GM18502 (cell line): Measurements from ENCODE around the gene ETHE1.
"Not testable (repeated sequence)": the region's sequence is repeated elsewhere in the genome, so short reads cannot be mapped to it uniquely, and the experiment has no call there.

Source experiments
- ATAC-seq: cut with Tn5 transposase; IDR thresholded peaks from one replicate; pipeline ENCODE4 v1.9.1; 2021; ENCODE audit warnings: mild to moderate bottlenecking; ENCODE audit not compliant: unreplicated experiment, poor library complexity

Gene ETHE1

DNA sequence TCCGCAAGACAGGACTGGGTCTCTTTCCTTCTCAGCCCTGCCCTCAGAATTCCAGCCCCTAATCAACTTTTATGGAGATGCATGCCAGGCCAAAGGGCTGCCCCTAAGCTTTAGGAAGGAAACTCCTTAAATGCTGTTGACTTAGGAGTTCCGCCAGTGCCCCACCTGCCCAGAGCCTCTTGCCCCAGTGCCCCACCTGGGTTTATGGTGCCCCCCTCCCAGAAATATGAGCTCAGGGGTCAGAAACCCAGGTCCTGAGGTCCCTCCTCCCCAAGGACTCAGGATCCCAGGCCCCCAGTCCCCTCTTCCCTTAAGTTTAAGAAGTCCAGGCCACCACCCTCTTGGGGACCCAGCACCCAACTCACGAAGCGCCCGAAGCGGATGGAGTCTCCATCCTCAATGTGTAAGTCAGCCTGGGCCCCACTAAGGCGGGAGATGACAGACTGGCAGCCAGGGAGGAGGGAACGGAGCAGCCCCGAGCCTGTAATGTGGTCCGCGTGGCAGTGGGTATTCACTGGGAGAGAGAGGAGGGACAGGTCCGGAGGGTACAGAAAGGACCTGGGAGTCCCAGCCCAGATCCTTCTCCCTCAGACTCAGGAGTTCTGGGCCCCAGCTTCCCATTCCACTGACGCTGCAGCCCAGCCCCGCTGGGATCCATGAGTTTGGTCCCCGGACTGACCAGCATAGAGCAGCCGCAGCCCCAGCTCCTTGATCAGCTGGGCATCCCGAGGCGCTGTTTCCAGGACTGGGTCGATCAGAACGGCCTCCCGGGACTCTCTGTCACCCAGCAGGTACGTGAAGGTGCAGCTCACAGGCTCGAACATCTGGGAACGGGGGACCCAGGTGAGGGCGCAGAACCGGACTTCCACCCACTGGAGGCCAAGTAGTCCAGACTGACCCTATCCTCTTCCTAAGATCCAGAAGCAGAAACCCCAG lies 897 bp downstream of the ETHE1 start:
- ATAC-seq = no peak

DNA sequence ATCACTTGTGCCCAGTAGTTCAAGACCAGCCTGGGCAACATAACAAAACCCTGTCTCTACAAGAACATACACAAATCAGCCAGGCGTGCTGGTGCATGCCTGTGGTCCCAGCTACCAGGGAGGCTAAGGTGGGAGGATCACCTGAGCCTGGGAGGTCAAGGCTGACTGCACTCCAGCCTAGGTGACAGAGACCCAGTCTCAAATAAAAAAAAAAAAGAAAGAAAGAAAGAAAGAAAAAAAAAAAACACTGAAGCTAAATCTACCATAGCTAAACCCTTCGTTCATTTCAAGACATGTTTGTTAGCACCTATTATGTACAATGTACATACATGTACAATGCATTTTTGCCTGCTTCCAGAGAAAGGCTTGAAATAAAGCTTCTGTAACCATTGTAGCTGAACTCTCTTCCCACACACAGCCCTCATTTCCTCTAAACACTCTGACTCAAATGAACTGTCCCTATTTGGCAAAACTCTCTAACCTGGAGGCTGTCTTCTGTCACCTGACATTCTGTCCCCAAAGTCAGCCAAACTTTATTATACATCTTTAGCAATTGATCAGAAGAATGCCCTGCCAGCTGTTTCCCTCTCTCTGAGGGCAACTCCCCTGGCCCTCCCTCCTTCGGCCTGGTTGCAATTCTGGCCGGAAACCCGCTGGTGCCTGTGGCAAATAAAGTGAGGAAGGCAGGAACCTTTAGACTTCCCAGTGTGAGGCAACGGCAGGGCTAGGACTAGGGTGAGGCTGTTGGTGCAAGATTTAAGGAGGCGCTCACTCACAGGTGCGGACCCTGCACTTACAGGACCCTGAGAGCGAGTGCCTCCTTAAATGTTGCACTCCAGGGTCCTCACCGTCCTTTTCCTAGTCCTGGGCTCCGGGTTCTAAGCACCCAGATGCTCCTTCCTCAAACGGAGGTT lies 1.8 kb downstream of the ETHE1 start:
- no peak for ATAC-seq

DNA sequence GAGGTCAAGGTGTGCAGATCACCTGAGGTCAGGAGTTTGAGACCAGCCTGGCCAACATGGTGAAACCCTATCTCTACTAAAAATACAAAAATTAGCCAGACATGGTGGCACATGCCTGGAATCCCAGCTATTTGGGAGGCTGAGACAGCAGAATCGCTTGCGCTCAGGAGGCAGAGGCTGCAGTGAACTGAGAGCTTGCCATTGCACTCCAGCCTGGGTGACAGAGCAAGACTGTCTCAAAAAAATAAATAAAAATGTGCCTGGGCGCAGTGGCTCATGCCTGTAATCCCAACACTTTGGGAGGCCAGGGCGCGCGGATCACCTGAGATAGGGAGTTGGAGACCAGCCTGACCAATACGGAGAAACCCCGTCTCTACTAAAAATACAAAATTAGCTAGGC lies 3.3 kb downstream of the ETHE1 start:
- not testable (repeated sequence) for ATAC-seq

DNA sequence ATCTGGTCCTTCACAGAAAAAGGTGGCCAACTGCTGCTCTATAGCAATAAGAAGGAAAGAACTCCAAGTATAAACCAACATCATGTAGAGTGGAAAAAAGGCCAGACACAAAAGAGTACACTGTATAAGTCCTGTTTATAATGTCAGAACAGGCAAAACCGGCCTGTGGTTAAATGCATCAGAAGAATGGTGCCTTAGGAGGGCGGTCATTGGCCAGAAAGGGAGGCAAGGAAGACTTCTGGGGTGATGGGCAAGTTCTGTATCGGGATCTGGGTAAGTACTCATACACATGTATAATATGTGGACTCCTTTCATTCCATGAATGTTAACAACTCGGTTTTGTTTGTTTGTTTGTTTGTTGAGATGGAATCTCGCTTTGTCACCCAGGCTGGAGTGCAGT lies 4.1 kb downstream of the ETHE1 start:
- ATAC-seq = no peak

DNA sequence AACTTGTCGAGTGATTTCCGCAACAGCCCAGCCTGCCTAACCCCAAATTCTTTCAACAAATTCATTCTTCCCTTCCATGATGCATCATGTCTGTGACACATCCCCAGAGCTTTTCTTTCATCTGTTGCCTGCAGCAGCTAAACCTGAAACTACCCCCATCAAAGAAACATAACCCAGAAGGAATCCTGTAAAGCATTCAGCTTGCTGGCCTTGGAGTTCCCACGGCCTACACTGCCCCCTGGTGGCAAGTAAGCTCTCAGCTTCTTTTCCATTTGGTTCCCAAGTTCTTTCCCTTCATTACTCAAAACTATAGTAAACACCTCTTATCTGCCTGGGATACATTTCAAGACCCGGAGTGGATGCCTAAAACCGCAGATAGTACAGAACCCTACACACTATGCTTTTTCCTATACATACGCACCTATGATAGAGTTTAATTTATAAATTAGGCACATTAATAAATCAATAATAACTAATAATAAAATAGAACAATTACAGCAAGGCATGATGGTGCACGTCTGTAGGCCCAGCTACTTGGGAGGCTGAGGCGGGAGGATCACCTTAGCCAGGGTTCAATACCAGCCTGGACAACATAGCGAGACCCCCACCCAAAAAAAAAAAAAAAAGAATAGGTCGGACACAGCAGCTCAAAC lies 7.4 kb downstream of the ETHE1 start:
- ATAC-seq = no peak

DNA sequence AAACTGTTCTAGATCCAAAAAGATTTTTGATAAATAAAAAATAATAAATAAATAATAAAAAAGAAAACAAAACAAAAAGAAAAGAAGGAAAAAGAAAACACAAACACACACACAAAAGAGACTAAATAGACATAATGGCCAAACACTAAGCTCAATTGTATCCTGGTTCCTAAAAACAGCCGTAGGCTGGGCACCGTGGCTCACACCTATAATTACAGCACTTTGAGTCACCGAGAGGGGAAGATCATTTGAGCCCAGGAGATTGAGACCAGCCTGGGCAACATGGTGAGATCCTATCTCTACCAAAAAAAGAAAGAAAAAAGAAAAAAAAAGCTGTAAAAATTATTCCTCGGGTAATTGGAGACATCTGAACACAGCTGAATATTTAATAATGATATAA lies 8.9 kb downstream of the ETHE1 start:
- ATAC-seq = no peak

DNA sequence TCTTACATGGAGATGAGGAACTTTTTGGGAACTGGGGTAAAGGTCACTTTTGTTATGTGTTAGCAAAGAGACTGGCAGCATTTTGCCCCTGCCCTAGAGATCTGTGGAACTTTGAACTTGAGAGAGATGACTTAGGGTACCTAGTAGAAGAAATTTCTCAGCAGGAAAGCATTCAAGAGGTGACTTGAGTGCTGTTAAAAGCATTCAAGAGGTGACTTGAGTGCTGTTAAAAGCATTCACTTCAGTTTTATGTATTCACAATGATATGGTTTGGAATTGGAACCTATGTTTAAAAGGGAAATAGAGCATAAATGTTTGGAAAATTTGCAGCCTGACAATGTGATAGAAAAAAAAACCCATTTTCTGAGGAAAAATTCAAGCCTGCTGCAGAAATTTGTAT lies 14.6 kb downstream of the ETHE1 start:
- not testable (repeated sequence) for ATAC-seq

DNA sequence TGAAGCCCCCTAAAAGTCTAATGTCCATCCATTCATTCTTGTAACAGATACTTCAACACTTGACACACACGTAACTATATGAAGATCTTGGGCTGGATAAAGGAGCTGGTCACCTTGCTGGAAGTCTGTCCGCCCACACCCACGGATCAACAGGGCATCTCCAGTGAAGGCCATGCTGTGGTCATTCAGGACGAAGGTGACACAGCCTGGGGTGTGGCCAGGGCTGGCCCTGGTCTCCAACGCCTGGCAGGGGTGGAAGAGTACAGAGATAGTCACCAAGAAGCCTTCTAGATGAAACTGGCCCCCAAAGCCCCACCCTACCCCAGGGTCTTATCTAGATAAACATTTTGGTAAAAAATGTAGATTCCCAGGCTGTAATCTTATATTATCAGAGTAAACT lies 15.7 kb downstream of the ETHE1 start:
- no peak for ATAC-seq

DNA sequence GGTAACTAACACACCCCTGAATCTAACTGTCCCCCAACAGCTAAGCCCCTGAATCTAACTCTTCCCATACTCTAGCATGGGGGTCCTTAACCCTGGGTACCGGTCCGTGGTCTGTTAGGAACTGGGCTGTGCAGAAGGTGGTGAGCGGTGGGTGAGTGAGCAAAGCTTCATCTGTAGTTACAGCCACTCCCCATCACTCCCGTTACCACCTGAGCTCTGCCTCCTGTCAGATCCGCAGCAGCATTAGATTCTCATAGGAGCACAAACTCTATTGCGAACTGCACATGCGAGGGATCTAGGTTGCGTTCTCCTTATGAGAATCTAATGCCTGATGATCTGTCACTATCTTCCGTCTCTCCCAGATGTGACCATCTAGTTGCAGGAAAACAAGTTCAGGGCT lies 16.3 kb downstream of the ETHE1 start:
- ATAC-seq = no peak

DNA sequence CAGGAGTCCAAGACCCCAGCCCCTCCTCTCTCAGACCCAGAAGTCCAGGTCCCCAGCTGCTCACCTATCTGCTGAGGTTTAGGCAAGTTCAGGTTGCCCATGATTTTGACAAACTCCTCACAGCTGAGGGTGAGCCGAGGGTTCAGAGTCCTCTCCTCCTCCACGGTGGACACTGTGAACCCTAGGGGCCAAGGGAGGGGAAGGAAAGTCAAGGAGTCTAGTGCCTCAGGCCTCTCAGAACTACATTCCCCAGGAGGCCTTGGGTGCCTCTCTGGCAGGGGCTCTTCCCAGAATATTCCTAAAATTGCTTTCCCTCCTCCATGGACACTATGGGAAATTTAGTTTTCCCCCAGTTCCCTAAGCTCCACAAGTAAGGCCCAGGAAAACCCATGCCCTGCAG lies 19.1 kb downstream of the ETHE1 start:
- ATAC-seq = no peak

DNA sequence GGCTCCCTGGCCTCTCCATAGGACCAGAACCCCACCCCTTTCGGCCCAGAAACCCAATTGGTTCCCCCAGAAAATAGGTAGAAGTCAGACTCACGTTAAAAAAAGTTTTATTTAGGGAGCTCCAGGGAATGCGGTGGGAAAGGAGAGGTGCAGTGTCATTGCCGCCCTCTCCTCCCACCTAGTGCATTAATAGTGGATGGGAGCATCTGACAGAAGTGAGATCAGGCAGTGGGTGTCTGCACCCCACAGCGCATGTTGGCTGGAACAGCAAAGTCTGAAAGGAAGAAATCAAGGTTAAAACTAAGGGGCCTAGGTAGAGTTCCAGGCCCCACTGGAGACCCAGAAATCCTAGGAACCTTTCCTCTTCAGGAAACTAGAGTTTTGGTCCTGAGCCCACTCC lies 20.4 kb downstream of the ETHE1 start:
- ATAC-seq = no peak

DNA sequence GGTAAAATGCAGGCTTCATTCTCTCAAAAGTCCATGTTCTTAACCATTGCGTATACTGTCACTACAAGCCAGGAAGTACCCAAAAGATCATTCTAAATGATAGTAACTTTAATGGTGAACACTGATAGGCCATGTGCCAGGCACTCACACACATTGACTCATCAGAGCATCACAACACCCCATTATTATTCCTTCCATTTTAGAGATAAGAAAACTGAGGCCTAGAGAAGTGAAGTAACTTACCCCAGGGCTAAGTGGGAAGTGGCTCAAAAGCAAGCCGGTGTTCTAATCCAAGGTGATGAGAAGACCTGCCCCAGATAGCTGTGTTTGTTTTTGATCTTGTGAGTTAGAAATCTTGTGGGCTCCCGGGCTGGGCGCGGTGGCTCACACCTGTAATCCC lies 21.1 kb downstream of the ETHE1 start:
- no peak for ATAC-seq

DNA sequence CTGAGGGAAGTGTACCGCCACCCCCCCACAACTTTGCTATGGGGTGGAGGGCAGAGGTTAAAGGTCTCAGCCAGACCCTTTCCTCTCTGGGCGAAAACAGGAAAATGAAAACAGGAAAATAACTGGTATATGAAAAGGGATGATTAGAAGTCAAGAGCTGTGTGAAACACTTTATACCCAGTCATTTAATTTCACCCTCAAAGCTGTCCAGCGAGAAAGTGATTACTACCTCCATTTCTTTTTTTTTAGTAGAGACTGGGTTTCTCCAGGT lies 21.9 kb downstream of the ETHE1 start:
- ATAC-seq = no peak

DNA sequence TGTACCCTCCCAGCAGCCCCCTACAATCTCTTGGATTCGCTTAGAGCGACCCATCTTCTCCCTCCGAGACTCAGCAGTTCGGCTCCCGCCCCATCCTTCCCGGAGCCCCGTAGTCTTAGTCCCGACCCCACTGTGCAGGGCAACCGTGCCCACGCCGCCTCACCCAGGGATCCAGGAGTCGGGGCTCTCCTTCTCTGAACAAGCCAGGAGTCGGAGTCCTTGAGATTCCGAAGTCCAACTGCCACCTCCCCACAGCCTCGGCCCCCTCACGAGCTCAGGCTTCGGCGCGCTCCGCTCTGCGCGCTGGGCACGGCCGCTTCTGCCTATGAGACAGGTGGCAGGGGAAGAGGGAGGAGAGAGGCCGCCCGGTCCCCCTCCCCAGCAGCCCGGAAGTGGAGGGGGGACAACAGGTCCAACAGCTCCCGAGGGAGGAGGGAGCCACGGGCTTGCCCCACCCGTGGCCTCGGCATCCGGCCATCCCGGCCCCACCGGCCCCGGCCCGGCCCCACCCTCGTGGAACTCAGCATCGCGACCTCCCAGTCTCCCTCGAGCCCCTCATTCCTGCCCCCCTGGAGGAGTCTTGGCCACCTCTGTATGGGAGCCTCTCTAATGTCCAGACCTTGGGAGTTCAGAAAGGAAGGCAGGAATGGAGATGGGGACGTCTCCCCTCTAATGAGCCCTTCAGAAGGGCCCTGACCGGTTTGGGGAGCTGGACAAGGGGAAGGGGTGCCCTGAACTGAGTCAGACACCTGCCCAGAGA lies 22.4 kb downstream of the ETHE1 start, which contains the start of gene PHLDB3:
Gene PHLDB3 (minus strand): TSS at position 321 of the 760 bp plus-strand sequence. CDS start 628 bp downstream, outside the sequence.
- peak; percentile 17 for ATAC-seq

DNA sequence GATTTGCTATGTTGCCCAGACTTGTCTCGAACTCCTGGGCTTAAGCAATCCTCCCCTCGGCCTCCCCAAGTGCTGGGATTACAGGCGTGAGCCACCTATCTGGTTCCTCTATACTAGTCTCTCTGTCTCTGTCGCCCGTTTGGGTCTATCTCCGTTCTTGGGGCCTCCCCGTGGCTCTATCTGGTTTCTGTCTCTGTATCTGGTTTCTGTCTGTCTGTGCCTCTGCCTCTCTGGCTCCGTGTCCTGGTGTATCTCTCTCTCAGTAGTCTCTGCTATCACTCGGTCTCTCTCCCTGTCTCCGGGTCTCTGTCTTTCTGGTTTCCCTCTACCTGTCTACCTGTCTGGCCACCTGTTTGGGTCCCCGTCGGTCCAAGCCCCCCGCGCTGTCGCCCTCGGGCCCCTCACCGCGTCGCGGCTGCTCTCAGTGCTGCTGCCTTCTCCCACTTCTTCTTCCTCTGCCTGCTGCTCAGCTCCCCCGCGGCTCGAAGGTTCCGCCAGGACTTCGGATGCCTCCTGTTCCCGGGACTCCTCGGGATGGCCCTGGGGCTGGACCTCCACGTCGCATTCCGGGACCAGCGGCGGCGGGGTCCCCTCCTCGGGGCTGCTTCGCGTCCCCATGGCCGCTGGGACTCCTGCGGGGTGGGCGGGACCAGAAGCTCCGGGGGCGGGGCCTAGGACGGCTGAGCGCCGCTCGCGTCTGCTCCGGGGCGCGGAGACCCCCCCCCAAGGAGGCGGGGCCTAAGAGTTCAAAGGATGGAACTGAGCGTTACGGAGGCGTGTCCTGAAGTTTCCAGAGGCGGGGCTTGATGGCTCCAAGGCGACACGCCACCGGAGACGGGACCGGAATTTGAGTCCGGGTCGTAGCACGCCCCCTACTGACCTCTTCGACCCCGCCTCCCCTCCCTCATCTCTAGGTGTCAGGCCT lies 23.2 kb downstream of the ETHE1 start:
- peak; percentile 91 for ATAC-seq

DNA sequence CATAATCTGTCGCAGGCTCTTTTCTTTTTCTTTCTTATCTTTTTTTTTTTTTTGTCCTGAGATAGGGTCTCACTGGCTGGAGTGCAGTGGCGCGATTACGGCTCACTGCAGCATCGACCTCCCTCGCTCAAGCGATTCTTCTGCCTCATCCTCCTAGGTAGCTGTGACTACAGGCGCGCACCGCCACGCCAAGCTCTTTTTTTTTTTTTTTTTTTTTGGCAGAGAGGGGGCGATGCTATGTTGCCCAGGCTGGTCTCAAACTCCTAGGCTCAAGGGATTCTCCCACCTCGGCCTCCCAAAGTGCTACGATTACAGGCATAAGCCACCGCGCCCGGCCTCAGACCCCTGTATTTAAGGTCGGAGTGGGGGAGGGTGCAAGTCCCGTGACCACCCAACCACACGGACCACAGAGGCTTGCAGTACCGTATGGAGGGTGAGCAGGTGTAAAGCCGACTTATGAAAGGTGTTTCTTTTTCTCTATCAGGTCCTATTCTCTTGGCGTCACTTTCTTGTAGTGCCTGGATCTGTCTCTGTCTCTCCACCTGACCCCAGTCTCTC lies 24.5 kb downstream of the ETHE1 start:
- no peak for ATAC-seq

DNA sequence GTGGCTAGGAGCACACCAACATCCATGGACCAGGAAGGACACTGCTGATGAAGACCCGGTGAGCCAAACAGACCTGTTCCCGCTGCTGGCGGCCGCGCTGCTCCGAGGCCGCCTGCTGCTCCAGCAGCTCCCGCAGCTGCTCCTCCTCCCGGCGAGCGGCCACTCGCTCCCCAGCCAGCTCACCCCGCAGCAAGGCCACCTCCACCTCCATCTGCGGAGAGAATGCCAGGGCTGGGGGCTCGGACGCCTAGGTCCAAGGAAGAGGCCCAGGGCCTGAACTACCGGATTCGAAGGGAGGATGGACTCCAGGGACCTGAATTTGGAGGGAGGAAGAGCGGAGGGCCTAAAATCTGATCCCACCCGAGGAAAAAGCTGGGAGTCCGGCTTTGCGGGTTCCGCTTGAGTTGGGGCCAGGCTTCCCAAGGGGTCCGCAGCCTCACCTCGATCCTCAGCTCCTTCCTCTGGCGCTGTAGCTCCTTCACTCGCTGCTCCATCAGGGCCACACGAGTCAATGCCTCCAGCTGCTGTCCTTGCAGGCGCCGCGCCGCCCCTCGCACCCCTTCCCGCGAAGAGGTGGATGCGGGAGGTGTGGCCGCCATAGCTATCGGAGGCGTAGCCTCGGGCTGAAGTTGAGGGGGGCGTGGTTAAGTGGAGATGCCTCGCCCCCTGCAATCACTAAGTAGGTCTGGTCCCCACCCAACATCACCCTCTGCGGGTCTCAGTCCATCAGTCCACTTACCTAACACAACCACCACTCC lies 25.2 kb downstream of the ETHE1 start:
- ATAC-seq = no peak

DNA sequence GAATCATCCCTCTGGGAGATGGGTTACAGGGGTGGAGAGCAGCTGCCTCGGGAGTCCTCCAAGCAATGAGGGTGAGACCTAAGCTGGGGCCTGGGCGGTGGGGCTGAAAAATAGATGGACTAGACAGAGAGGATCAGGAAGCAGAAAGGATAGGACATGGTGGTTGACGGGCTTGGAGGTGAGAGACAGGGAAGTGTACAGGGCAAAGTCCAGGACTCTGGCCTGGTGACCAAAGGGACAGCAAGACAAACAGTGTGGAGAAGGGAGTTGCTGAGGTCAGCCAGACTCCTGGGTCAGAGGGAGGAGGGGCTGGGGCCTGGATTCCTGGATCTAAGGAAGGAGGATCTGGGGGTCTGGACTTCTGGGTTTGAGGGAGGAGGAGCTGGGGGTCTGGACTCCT lies 28.0 kb downstream of the ETHE1 start:
- ATAC-seq = no peak
